Activated naive CD4-positive, alpha-beta T cell treated with Interleukin-2 at 50 U/mL for 16 hours (primary cell): ENCODE results near the gene EEF1A1.
A peak's percentile ranks its signal among the peaks of the same experiment; 100 is the strongest.
"Not testable (repeated sequence)": the region's sequence is repeated elsewhere in the genome, so short reads cannot be mapped to it uniquely, and the experiment has no call there.

Experiments used
- DNase-seq: peaks from one replicate; pipeline ENCODE4 v3.0.0-alpha.2; 2020

Gene EEF1A1

GRCh38 chr6:73520688-73521350 is at the start of gene EEF1A1:
Gene EEF1A1 (minus strand): TSS chr6:73521032. CDS start chr6:73520026, 1,006 bp downstream.
- DNase-seq = peak; percentile 100

GRCh38 chr6:73569121-73569520 is 48.3 kb upstream of the EEF1A1 start:
- DNase-seq = no peak

- DNase-seq = no peak
These were observed 46.2 kb upstream of the EEF1A1 start for GRCh38 chr6:73566954-73567591.

- not testable (repeated sequence) for DNase-seq
These were observed 45.6 kb upstream of the EEF1A1 start for GRCh38 chr6:73566486-73566871.

- DNase-seq = no peak
These were observed 45.1 kb upstream of the EEF1A1 start for GRCh38 chr6:73565767-73566485.

- no peak for DNase-seq
These were observed 43.9 kb upstream of the EEF1A1 start for GRCh38 chr6:73564578-73565345.

- DNase-seq = no peak
These were observed 41.7 kb upstream of the EEF1A1 start for GRCh38 chr6:73562558-73562957.

GRCh38 chr6:73560853-73561407 is 40.1 kb upstream of the EEF1A1 start:
- no peak for DNase-seq

- no peak for DNase-seq
These were observed 39.4 kb upstream of the EEF1A1 start for GRCh38 chr6:73560182-73560732.

- DNase-seq = not testable (repeated sequence)
These were observed 38.6 kb upstream of the EEF1A1 start for GRCh38 chr6:73559399-73559794.

GRCh38 chr6:73558624-73559398 is 38.0 kb upstream of the EEF1A1 start:
- no peak for DNase-seq

- DNase-seq = no peak
These were observed 36.0 kb upstream of the EEF1A1 start for GRCh38 chr6:73556836-73557235.

GRCh38 chr6:73555380-73555949 is 34.6 kb upstream of the EEF1A1 start:
- DNase-seq = not testable (repeated sequence)

- not testable (repeated sequence) for DNase-seq
These were observed 30.3 kb upstream of the EEF1A1 start for GRCh38 chr6:73551115-73551514.

GRCh38 chr6:73548458-73549446 is 27.9 kb upstream of the EEF1A1 start:
- no peak for DNase-seq

- DNase-seq = no peak
These were observed 26.2 kb upstream of the EEF1A1 start for GRCh38 chr6:73547036-73547435.

GRCh38 chr6:73542891-73543290 is 22.1 kb upstream of the EEF1A1 start:
- DNase-seq = no peak

GRCh38 chr6:73542481-73542880 is 21.6 kb upstream of the EEF1A1 start:
- DNase-seq = not testable (repeated sequence)

- DNase-seq = no peak
These were observed 17.4 kb upstream of the EEF1A1 start for GRCh38 chr6:73538116-73538779.

- no peak for DNase-seq
These were observed 16.8 kb upstream of the EEF1A1 start for GRCh38 chr6:73537677-73538076.
